Neuronal stem cell (in vitro differentiated cells): Measurements from ENCODE around the gene UBAC2.

Source experiments
- DNase-seq: peaks from one replicate; pipeline ENCODE4 v3.0.0-alpha.2; 2013; ENCODE audit warnings: low spot score
- H2AFZ ChIP-seq: one replicate; pipeline ENCODE4 v1.6.1; 2013; ENCODE audit warnings: mild to moderate bottlenecking, low read length, inconsistent platforms
- H2AK5ac ChIP-seq: 2 replicates; pipeline ENCODE4 v1.6.1; 2013; ENCODE audit warnings: low read depth, mild to moderate bottlenecking, inconsistent platforms, low read length, moderate library complexity, mixed read lengths
- H2BK120ac ChIP-seq: 2 replicates; pipeline ENCODE4 v1.6.1; 2013; ENCODE audit warnings: low read depth, mild to moderate bottlenecking, inconsistent platforms, low read length, moderate library complexity, mixed read lengths
- H2BK12ac ChIP-seq: one replicate; pipeline ENCODE4 v1.6.1; 2013; ENCODE audit warnings: low read length, inconsistent platforms
- H2BK15ac ChIP-seq: 2 replicates; pipeline ENCODE4 v1.6.1; 2013; ENCODE audit warnings: mild to moderate bottlenecking, low read length, inconsistent platforms, mixed read lengths
- H2BK5ac ChIP-seq: one replicate; pipeline ENCODE4 v1.6.1; 2013; ENCODE audit warnings: inconsistent platforms, mild to moderate bottlenecking, low read length, moderate library complexity
- H3K14ac ChIP-seq: one replicate; pipeline ENCODE4 v1.6.1; 2013; ENCODE audit warnings: low read length, inconsistent platforms
- H3K18ac ChIP-seq: 2 replicates; pipeline ENCODE4 v1.6.1; 2013; ENCODE audit warnings: low read length, inconsistent platforms
- H3K23ac ChIP-seq: 2 replicates; pipeline ENCODE4 v1.6.1; 2013; ENCODE audit warnings: low read depth, mild to moderate bottlenecking, mixed read lengths, low read length, inconsistent platforms; ENCODE audit not compliant: poor library complexity
- H3K27ac ChIP-seq: replicated peaks from 3 replicates; pipeline ENCODE4 v1.5.1; 2013; ENCODE audit warnings: low read length, inconsistent platforms
- H3K27me3 ChIP-seq, 3 experiments: 2 replicates each; pipeline ENCODE4 v1.6.1; 2013; ENCODE audit warnings: low read length in 3 of 3, mild to moderate bottlenecking in 2 of 3, inconsistent platforms in 1 of 3, low read depth in 1 of 3, mixed read lengths in 1 of 3, moderate library complexity in 1 of 3; ENCODE audit not compliant: control insufficient read depth in 3 of 3, insufficient read depth in 3 of 3
- H3K36me3 ChIP-seq, 2 donors: replicated peaks in 1 of 2; 2 replicates each; pipeline ENCODE4 v1.6.1; 2013; ENCODE audit warnings: low read length in 2 of 2; ENCODE audit not compliant: control insufficient read depth in 2 of 2, insufficient read depth in 2 of 2
- H3K4ac ChIP-seq: 2 replicates; pipeline ENCODE4 v1.6.1; 2013; ENCODE audit warnings: inconsistent platforms, mild to moderate bottlenecking, low read length, moderate library complexity
- H3K4me1 ChIP-seq, 2 donors: 1 replicate in 1 of 2; 2 replicates in 1 of 2; pipeline ENCODE4 v1.6.1; 2013; ENCODE audit warnings: low read length in 2 of 2, low read depth in 1 of 2; ENCODE audit not compliant: control insufficient read depth in 2 of 2, insufficient read depth in 1 of 2
- H3K4me2 ChIP-seq: one replicate; pipeline ENCODE4 v1.6.1; 2013; ENCODE audit warnings: mild to moderate bottlenecking, low read length, inconsistent platforms; ENCODE audit not compliant: insufficient read depth, poor library complexity, severe bottlenecking
- H3K4me3 ChIP-seq, 2 donors: 2 replicates each; pipeline ENCODE4 v1.5.1; 2013; ENCODE audit warnings: low read length in 2 of 2, mild to moderate bottlenecking in 2 of 2, inconsistent platforms in 1 of 2, moderate library complexity in 1 of 2
- H3K79me1 ChIP-seq: one replicate; pipeline ENCODE4 v1.6.1; 2013; ENCODE audit warnings: low read depth, mild to moderate bottlenecking, inconsistent platforms, low read length, moderate library complexity
- H3K9ac ChIP-seq: one replicate; pipeline ENCODE4 v1.6.1; 2013; ENCODE audit warnings: mild to moderate bottlenecking, low read depth, low read length, inconsistent platforms; ENCODE audit not compliant: poor library complexity
- H3K9me3 ChIP-seq, 2 donors: replicated peaks in 1 of 2; 2 replicates each; pipeline versions ENCODE3 to v1.6.1; 2013; ENCODE audit warnings: low read length in 2 of 2, mild to moderate bottlenecking in 2 of 2, inconsistent platforms in 1 of 2, low read depth in 1 of 2, mixed read lengths in 1 of 2, moderate library complexity in 1 of 2; ENCODE audit not compliant: control insufficient read depth in 2 of 2, insufficient read depth in 1 of 2
- H4K8ac ChIP-seq: one replicate; pipeline ENCODE4 v1.6.1; 2013; ENCODE audit warnings: low read depth, mild to moderate bottlenecking, inconsistent platforms, low read length, moderate library complexity
- H4K91ac ChIP-seq: one replicate; pipeline ENCODE4 v1.6.1; 2013; ENCODE audit warnings: low read length, low read depth, mild to moderate bottlenecking, inconsistent platforms; ENCODE audit not compliant: poor library complexity
- WGBS, 2 donors: extraction: QIAGEN DNeasy Blood & Tissue Kit; methylation state at CpG; one replicate each; pipeline ENCODE4 v1.1.7; 2013; ENCODE audit warnings: missing lambda C conversion rate in 2 of 2, mixed read lengths in 1 of 2; ENCODE audit not compliant: insufficient read length in 2 of 2, insufficient replicate concordance in 1 of 2; ENCODE audit errors: extremely low coverage in 2 of 2; 5-methylcytosine and 5-hydroxymethylcytosine counted together

The UBAC2 gene

DNA sequence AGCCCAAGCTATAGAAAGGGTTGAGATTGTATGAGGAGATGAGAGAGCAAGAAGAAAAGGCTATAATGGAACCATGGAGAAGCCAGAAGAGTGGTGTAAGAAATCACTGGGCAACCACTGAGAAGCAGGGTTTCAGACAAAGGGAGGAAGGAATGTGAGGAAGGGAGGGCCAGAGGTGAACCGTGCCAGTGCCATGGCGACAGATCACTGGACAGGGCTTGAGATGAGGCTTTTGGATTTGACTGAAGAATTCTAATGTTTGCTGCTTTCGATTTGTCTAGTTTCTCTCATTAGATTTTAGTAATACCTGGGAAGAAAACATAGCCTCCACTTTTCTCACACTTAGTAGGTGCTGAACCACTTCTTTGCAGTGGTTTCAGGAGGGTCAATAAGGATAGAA, 112.8 kb downstream of the UBAC2 start:
- Histone ChIP-seq H3K14ac (no peak overlapping the region), H3K4me3 (no peak overlapping the region), H4K91ac (no peak overlapping the region), H3K27ac (peak overlapping the region; percentile 56), H3K79me1 (no peaks in the 10 kb centered on the region), H3K9ac (no peak overlapping the region), H3K36me3 (peaks cover 2 to 9% of the 10 kb centered on the region in 2 donors), H2AK5ac (no peak overlapping the region), H3K18ac (no peak overlapping the region), H3K4me2 (peak overlapping the region; percentile 28), H3K4me1 (peaks cover 10 to 15% of the 10 kb centered on the region in 2 donors), H2BK12ac (no peak overlapping the region), H4K8ac (no peak overlapping the region), H3K9me3 (peaks cover 0 to 13% of the 10 kb centered on the region in 2 donors), H3K4ac (no peak overlapping the region), H2BK120ac (no peak overlapping the region), H2BK5ac (no peak overlapping the region), H3K27me3 (no peaks in the 10 kb centered on the region), H2BK15ac (no peak overlapping the region), H2AFZ (no peak overlapping the region), H3K23ac (no peak overlapping the region)
- no CpG with 5 or more reads among the region's 3 CpGs for WGBS, 2 donors
- DNase-seq, result peak; percentile 45

DNA sequence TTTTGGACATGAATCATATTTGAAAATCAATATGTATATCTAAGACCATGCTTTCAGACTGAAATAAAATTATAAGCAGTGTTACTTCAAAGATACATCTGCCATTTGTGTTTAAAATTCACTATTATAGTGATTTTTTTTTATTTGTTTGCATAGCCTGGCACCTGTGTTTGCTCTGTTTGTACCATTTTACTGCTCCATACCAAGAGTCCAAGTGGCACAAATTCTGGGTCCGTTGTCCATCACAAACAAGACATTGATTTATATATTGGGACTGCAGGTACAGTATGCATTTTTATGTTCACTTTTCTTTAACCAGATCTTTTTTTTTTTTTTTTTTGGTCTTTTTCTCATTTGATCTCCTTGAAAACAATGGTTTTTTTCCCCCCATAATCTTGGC, 113.3 kb downstream of the UBAC2 start:
- Histone ChIP-seq H3K9ac (no peak overlapping the region), H2BK5ac (no peak overlapping the region), H2BK12ac (no peak overlapping the region), H3K79me1 (no peaks in the 10 kb centered on the region), H3K23ac (no peak overlapping the region), H3K36me3 (peaks cover 1 to 10% of the 10 kb centered on the region in 2 donors), H4K91ac (no peak overlapping the region), H3K4ac (no peak overlapping the region), H3K4me1 (peaks cover 10 to 15% of the 10 kb centered on the region in 2 donors), H2AFZ (no peak overlapping the region), H2BK120ac (no peak overlapping the region), H3K9me3 (peaks cover 0 to 13% of the 10 kb centered on the region in 2 donors), H3K18ac (no peak overlapping the region), H3K14ac (no peak overlapping the region), H4K8ac (no peak overlapping the region), H2AK5ac (no peak overlapping the region), H3K4me3 (no peak overlapping the region), H3K27ac (no peak overlapping the region), H3K27me3 (no peaks in the 10 kb centered on the region), H3K4me2 (no peak overlapping the region), H2BK15ac (no peak overlapping the region)
- WGBS, 2 donors, result no CpG with 5 or more reads among the region's 1 CpG
- no peak for DNase-seq

GRCh38 chr13:99314640-99315176, 114.1 kb downstream of the UBAC2 start:
- H3K18ac ChIP-seq, result no peak overlapping the region
- H3K14ac ChIP-seq, result no peak overlapping the region
- no peak overlapping the region for H2AFZ ChIP-seq
- peaks cover 0 to 13% of the 10 kb centered on the region in 2 donors for H3K9me3 ChIP-seq
- no peak overlapping the region for H3K4me2 ChIP-seq
- no peak overlapping the region for H3K27ac ChIP-seq
- H3K27me3 ChIP-seq, result no peaks in the 10 kb centered on the region
- H4K8ac ChIP-seq, result no peak overlapping the region
- no CpG with 5 or more reads among the region's 10 CpGs for WGBS, 2 donors
- H2BK5ac ChIP-seq, result no peak overlapping the region
- H3K9ac ChIP-seq, result no peak overlapping the region
- H3K79me1 ChIP-seq, result no peaks in the 10 kb centered on the region
- H2BK12ac ChIP-seq, result no peak overlapping the region
- H3K23ac ChIP-seq, result no peak overlapping the region
- H3K4me3 ChIP-seq, result no peak overlapping the region
- H3K36me3 ChIP-seq, result peaks cover 3 to 13% of the 10 kb centered on the region in 2 donors
- no peak overlapping the region for H2BK120ac ChIP-seq
- DNase-seq, result no peak
- no peak overlapping the region for H2BK15ac ChIP-seq
- H2AK5ac ChIP-seq, result no peak overlapping the region
- H3K4ac ChIP-seq, result no peak overlapping the region
- H4K91ac ChIP-seq, result no peak overlapping the region
- peaks cover 10 to 15% of the 10 kb centered on the region in 2 donors for H3K4me1 ChIP-seq

DNA sequence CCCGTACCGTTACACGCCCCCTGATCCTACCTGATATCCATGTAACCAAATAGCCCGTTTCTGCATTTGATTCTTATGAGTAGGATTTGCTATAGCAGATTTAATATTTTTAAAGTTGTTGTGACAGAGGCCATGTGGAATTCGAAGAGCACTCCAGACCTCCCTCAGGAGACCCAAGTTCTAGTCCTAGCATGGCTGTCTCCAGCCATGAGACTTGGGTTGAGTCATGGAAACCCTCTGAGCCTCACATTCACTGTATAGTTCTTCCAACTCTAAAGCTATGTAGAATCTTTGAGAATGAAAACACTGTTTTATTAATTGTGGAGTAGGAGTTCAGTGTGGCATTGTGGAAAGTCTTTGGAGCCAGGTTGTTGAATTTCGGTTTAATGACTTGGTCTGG, 114.5 kb downstream of the UBAC2 start:
- Histone ChIP-seq H3K4me2 (no peak overlapping the region), H4K91ac (no peak overlapping the region), H2BK15ac (no peak overlapping the region), H2AFZ (no peak overlapping the region), H3K27ac (no peak overlapping the region), H3K27me3 (no peaks in the 10 kb centered on the region), H3K36me3 (peaks cover 4 to 15% of the 10 kb centered on the region in 2 donors), H2BK12ac (no peak overlapping the region), H3K4me3 (no peak overlapping the region), H3K9me3 (peaks cover 0 to 13% of the 10 kb centered on the region in 2 donors), H3K79me1 (no peaks in the 10 kb centered on the region), H3K18ac (no peak overlapping the region), H2BK120ac (no peak overlapping the region), H3K14ac (no peak overlapping the region), H3K4me1 (peaks cover 10 to 15% of the 10 kb centered on the region in 2 donors), H2BK5ac (no peak overlapping the region), H3K4ac (no peak overlapping the region), H3K9ac (no peak overlapping the region), H3K23ac (no peak overlapping the region), H2AK5ac (no peak overlapping the region), H4K8ac (no peak overlapping the region)
- no peak for DNase-seq
- WGBS, 2 donors, result 100% methylated on average over 3 of the region's 6 CpGs; no CpG with 5 or more reads in 1 of the 2 donors
